HG03097 (cell line): ENCODE results near the gene TNFSF12.

Experiments
- ATAC-seq: cut with Tn5 transposase; IDR thresholded peaks from one replicate; pipeline ENCODE4 v1.9.1; 2021; ENCODE audit not compliant: unreplicated experiment, low FRiP score

The TNFSF12 gene

GRCh38 chr17:7541074-7541621 lies 7.7 kb upstream of the TNFSF12 start:
- ATAC-seq: no peak

GRCh38 chr17:7544911-7545310 lies 3.9 kb upstream of the TNFSF12 start:
- no peak for ATAC-seq

- ATAC-seq: no peak
Measured at GRCh38 chr17:7549401-7550055, 670 bp downstream of the TNFSF12 start.

GRCh38 chr17:7550344-7550743 lies 1.5 kb downstream of the TNFSF12 start:
- no peak for ATAC-seq

- no peak for ATAC-seq
Measured at GRCh38 chr17:7551396-7551795, 2.5 kb downstream of the TNFSF12 start.

GRCh38 chr17:7552621-7553051 lies 3.8 kb downstream of the TNFSF12 start:
- ATAC-seq: peak; percentile 75

- no peak for ATAC-seq
Measured at GRCh38 chr17:7553356-7553755, 4.5 kb downstream of the TNFSF12 start.

- no peak for ATAC-seq
Measured at GRCh38 chr17:7555320-7555948, 6.6 kb downstream of the TNFSF12 start.

- ATAC-seq: no peak
Measured at GRCh38 chr17:7556627-7557026, 7.8 kb downstream of the TNFSF12 start.

GRCh38 chr17:7557147-7557764 lies 8.4 kb downstream of the TNFSF12 start:
- ATAC-seq: no peak

- no peak for ATAC-seq
Measured at GRCh38 chr17:7557775-7558543, 9.1 kb downstream of the TNFSF12 start.

GRCh38 chr17:7558544-7559319 lies 9.9 kb downstream of the TNFSF12 start, which contains the start of gene TNFSF13:
Gene TNFSF13, plus strand, starts transcription at chr17:7558750. Its CDS starts 290 bp downstream, at chr17:7559040.
- no peak for ATAC-seq

GRCh38 chr17:7559320-7560171 lies 10.7 kb downstream of the TNFSF12 start:
- ATAC-seq: no peak

GRCh38 chr17:7560172-7561027 lies 11.5 kb downstream of the TNFSF12 start:
- ATAC-seq: no peak

GRCh38 chr17:7561028-7561575 lies 12.2 kb downstream of the TNFSF12 start:
- peak; percentile 50 for ATAC-seq

- peak; percentile 56 for ATAC-seq
Measured at GRCh38 chr17:7561589-7562207, 12.8 kb downstream of the TNFSF12 start, which contains the start of gene SENP3. Gene SENP3, plus strand, starts transcription at chr17:7561919. Its CDS starts 1,158 bp downstream, at chr17:7563077.

GRCh38 chr17:7562208-7562605 lies 13.3 kb downstream of the TNFSF12 start:
- ATAC-seq: peak; percentile 1
